Keratinocyte (primary cell): Measurements from ENCODE around the gene ELMO2.

Experiments used
- EZH2 ChIP-seq: IDR thresholded peaks from one replicate; pipeline ENCODE4 v1.6.1; 2012; ENCODE audit warnings: inconsistent platforms, mild to moderate bottlenecking, low read length, moderate library complexity
- TF ChIP-seq, protein P1 (sequence below), 3 experiments: IDR thresholded peaks in 1 of 3; conservative IDR thresholded peaks in 1 of 3; optimal IDR thresholded peaks in 1 of 3; 2 replicates in 2 of 3; 3 replicates in 1 of 3; pipeline versions ENCODE3 to v1.5.1; 2011; ENCODE audit warnings: low read length in 3 of 3, mild to moderate bottlenecking in 3 of 3, moderate library complexity in 2 of 3, control low read depth in 1 of 3, inconsistent platforms in 1 of 3; ENCODE audit not compliant: insufficient read depth in 2 of 3; ENCODE audit errors: extremely low read depth in 1 of 3

DNA sequence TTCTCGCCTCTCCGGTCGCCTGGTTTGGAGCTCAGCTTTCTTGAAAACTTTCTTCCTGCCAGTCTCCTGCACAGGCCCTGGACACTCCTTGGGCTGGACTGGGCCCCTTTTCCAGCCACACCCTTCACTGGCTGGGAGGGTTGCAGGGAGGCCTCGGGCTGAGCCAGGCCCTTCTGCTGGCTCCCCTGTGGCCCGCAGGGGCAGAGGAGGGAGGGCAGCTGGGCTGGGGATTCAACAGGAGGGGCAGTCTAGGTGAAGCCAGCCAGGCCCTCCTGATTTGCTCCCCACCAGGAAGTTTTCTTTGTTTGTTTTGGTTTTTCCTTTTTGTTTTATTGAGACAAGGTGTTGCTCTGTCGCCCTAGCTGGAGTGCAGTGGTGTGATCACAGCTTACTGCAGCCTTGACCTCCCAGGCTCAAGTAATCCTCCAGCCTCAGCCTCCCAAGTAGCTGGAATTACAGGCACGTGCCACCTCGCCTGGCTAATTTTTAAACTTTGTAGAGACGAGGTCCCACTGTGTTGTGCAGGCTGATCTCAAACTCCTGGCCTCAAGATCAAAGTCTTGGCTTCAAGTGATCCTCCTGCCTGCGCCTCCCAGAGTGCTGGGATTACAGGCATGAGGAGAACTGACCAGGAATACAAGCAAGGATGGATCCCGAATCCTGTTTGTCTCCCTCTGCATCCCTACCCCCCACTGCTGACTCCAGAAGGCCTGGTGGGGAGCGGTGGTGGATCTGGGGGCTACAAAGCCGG is 74.6 kb downstream of the ELMO2 start:
- TF ChIP-seq, protein P1, sequence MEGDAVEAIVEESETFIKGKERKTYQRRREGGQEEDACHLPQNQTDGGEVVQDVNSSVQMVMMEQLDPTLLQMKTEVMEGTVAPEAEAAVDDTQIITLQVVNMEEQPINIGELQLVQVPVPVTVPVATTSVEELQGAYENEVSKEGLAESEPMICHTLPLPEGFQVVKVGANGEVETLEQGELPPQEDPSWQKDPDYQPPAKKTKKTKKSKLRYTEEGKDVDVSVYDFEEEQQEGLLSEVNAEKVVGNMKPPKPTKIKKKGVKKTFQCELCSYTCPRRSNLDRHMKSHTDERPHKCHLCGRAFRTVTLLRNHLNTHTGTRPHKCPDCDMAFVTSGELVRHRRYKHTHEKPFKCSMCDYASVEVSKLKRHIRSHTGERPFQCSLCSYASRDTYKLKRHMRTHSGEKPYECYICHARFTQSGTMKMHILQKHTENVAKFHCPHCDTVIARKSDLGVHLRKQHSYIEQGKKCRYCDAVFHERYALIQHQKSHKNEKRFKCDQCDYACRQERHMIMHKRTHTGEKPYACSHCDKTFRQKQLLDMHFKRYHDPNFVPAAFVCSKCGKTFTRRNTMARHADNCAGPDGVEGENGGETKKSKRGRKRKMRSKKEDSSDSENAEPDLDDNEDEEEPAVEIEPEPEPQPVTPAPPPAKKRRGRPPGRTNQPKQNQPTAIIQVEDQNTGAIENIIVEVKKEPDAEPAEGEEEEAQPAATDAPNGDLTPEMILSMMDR (optimal IDR thresholded peaks at IDR 0.05 in 1 of 3, IDR thresholded peaks at IDR 0.05 in 1 of 3, conservative IDR thresholded peaks at IDR 0.05 in 1 of 3; ENCODE audit: extremely low read depth in 1 of 3, insufficient read depth in 2 of 3, low read length in 3 of 3) = no peak
- TF ChIP-seq EZH2 = no peak
